ENCODE results near the gene PALM2AKAP2. TPM values are rescaled to one million over a fixed set of nuclear protein-coding genes. Genes with fewer than 3 reads are reported as not detected.
"Not testable (repeated sequence)": the region's sequence is repeated elsewhere in the genome, so short reads cannot be mapped to it uniquely, and the experiment has no call there.

Gene PALM2AKAP2
- total and polyA plus RNA-seq, 4 donors = 0.51 to 37.7 (median 9.7) TPM

- peak; percentile 57 for TF ChIP-seq CTCF (IDR thresholded peaks at IDR 0.05; ENCODE audit: control extremely low read depth, extremely low read depth)
- Histone ChIP-seq H3K27me3 (ENCODE audit: control insufficient read depth in 3 of 3, insufficient read depth in 3 of 3, low read length in 2 of 3) (no peaks in the 10 kb centered on the region), H3K4me3 (no peak overlapping the region), H3K36me3 (ENCODE audit: control insufficient read depth in 4 of 4, insufficient read depth in 4 of 4, low read length in 4 of 4) (no peaks in the 10 kb centered on the region), H3K27ac (ENCODE audit: low read depth in 1 of 2, low read length in 1 of 2) (peak overlapping the region; percentile 24 to 91), H3K9ac (ENCODE audit: insufficient read depth in 1 of 2, low read length in 2 of 2) (peak overlapping the region in 1 of 2 donors; percentile 15), H3K4me1 (ENCODE audit: control insufficient read depth in 5 of 5, insufficient read depth in 5 of 5, low read length in 5 of 5) (peaks cover 0 to 21% (median 5%) of the 10 kb centered on the region in 5 donors), H3K9me3 (ENCODE audit: control insufficient read depth in 4 of 4, insufficient read depth in 3 of 4, low read length in 3 of 4) (no peaks in the 10 kb centered on the region)
- DNase-seq (peak; percentile 91 to 99 (median 98)), ATAC-seq (ENCODE audit: insufficient read depth, low FRiP score) (peak; percentile 71)
- 5% methylated on average over 9 of the region's 9 CpGs for WGBS, 2 donors
These were observed 38.0 kb downstream of the PALM2AKAP2 start for GRCh38 chr9:109817846-109818472.

- H3K9ac ChIP-seq (ENCODE audit: insufficient read depth in 1 of 2, low read length in 2 of 2) = no peak overlapping the region
- DNase-seq (no peak), ATAC-seq (ENCODE audit: insufficient read depth, low FRiP score) (no peak)
- no peak for TF ChIP-seq CTCF (IDR thresholded peaks at IDR 0.05; ENCODE audit: control extremely low read depth, extremely low read depth)
- no peak overlapping the region for H3K27ac ChIP-seq (ENCODE audit: low read depth in 1 of 2, low read length in 1 of 2)
- no peaks in the 10 kb centered on the region for H3K36me3 ChIP-seq (ENCODE audit: control insufficient read depth in 4 of 4, insufficient read depth in 4 of 4, low read length in 4 of 4)
- H3K27me3 ChIP-seq (ENCODE audit: control insufficient read depth in 3 of 3, insufficient read depth in 3 of 3, low read length in 2 of 3) = no peaks in the 10 kb centered on the region
- no peak overlapping the region for H3K4me3 ChIP-seq
- WGBS, 2 donors = 47 to 55% methylated on average over 1 of the region's 1 CpG
- no peaks in the 10 kb centered on the region for H3K9me3 ChIP-seq (ENCODE audit: control insufficient read depth in 4 of 4, insufficient read depth in 3 of 4, low read length in 3 of 4)
- H3K4me1 ChIP-seq (ENCODE audit: control insufficient read depth in 5 of 5, insufficient read depth in 5 of 5, low read length in 5 of 5) = peaks cover 0 to 17% (median 5%) of the 10 kb centered on the region in 5 donors
These were observed 41.7 kb downstream of the PALM2AKAP2 start for GRCh38 chr9:109821711-109822110.

- not testable (repeated sequence) for ATAC-seq (ENCODE audit: insufficient read depth, low FRiP score); H3K4me3 ChIP-seq; DNase-seq; H3K27me3 ChIP-seq (ENCODE audit: control insufficient read depth in 3 of 3, insufficient read depth in 3 of 3, low read length in 2 of 3); H3K27ac ChIP-seq (ENCODE audit: low read depth in 1 of 2, low read length in 1 of 2); H3K36me3 ChIP-seq (ENCODE audit: control insufficient read depth in 4 of 4, insufficient read depth in 4 of 4, low read length in 4 of 4); H3K9ac ChIP-seq (ENCODE audit: insufficient read depth in 1 of 2, low read length in 2 of 2); H3K9me3 ChIP-seq (ENCODE audit: control insufficient read depth in 4 of 4, insufficient read depth in 3 of 4, low read length in 3 of 4); H3K4me1 ChIP-seq (ENCODE audit: control insufficient read depth in 5 of 5, insufficient read depth in 5 of 5, low read length in 5 of 5)
- 85 to 91% methylated on average over 2 of the region's 2 CpGs for WGBS, 2 donors
These were observed 45.4 kb downstream of the PALM2AKAP2 start for GRCh38 chr9:109825383-109825782.

GRCh38 chr9:109826559-109826958 is 46.6 kb downstream of the PALM2AKAP2 start:
- H3K9me3 ChIP-seq (ENCODE audit: control insufficient read depth in 4 of 4, insufficient read depth in 3 of 4, low read length in 3 of 4) = no peaks in the 10 kb centered on the region
- 65 to 70% methylated on average over 1 of the region's 1 CpG for WGBS, 2 donors
- H3K4me1 ChIP-seq (ENCODE audit: control insufficient read depth in 5 of 5, insufficient read depth in 5 of 5, low read length in 5 of 5) = peaks cover 0 to 8% (median 0%) of the 10 kb centered on the region in 5 donors

More at GRCh38 chr9:109826559-109826958, 46.6 kb downstream of the PALM2AKAP2 start:
- Histone ChIP-seq H3K36me3 (ENCODE audit: control insufficient read depth in 4 of 4, insufficient read depth in 4 of 4, low read length in 4 of 4) (no peaks in the 10 kb centered on the region), H3K27ac (ENCODE audit: low read depth in 1 of 2, low read length in 1 of 2) (no peak overlapping the region), H3K4me3 (no peak overlapping the region), H3K27me3 (ENCODE audit: control insufficient read depth in 3 of 3, insufficient read depth in 3 of 3, low read length in 2 of 3) (no peaks in the 10 kb centered on the region), H3K9ac (ENCODE audit: insufficient read depth in 1 of 2, low read length in 2 of 2) (no peak overlapping the region)
- ATAC-seq (ENCODE audit: insufficient read depth, low FRiP score) = no peak
- TF ChIP-seq CTCF (IDR thresholded peaks at IDR 0.05; ENCODE audit: control extremely low read depth, extremely low read depth) = no peak
- DNase-seq = no peak

All from lung (tissue), 12 donors.